ENCODE data around the gene TMOD1.
"Not testable (repeated sequence)": the region's sequence is repeated elsewhere in the genome, so short reads cannot be mapped to it uniquely, and the experiment has no call there.

The TMOD1 gene

DNA sequence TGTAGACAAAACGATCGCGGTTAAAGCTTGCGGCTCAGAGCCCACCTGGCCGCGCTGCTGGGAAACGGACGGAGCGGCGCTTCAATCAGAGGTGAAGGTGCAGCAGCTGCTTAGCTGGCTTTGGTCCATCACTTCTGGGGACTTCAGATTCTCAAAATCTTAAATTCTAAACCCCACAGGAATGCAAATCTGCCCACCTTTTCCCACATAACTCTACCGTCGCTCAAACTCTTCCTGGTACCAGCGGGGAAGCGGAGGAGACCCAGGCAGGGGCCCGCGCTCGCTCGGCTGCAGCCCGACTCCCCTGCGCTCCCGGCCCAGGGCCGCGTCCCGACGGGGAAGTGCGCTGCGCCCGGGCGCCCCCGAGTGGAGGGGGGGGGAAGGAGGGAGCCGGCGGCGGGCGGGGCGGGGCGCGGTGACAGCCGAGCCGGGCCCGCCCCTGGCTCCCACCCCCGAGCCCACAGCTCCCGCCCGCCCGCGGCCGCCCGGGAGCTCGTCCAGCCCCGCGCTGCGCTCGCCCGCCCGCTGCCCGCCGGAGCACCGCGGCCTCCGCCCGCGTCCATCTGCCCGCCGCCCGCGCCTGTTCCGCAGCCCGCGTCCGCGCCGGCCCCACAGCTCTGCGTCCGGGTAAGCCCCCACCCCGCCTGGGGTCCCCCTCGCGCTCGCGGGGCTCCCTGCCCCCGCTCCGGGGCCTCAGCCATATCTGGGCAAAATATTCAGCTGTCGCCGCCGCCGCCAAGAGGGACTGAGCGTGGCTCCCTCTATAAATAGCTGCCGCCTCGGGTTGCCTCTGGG, at the start of gene TMOD1:
Gene TMOD1 (plus strand): TSS at position 490 of the 795 bp plus-strand sequence. CDS start 22,523 bp downstream, outside the sequence.
- DNase-seq: no peak

DNA sequence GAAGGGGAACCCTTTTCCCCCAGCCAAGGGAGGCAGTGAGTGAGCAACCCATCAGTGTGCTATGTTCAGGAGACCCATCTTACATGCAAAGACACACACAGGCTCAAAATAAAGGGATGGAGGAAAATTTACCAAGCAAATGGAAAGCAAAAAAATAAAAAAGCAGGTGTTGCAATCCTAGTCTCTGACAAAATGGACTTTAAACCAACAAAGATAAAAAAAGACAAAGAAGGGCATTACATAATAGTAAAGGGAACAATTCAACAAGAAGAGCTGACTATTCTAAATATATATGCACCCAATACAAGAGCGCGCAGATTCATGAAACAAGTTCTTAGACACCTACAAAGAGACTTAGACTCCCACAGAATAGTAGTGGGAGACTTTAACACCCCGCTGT, 47.9 kb upstream of the TMOD1 start:
- DNase-seq: not testable (repeated sequence)

DNA sequence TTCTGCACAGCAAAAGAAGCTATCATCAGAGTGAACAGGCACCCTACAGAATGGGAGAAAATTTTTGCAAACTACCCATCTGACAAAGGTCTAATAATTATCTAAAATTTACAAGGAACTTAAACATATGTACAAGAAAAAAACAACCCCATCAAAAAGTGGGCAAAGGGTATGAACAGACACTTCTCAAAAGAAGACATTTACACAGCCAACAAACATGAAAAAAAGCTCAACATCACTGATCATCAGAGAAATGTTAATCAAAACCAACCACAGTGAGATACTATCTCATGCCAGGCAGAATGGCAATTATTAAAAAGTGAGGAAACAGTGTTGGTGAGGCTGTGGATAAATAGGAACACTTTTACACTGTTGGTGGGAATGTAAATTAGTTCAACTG, 44.6 kb upstream of the TMOD1 start:
- not testable (repeated sequence) for DNase-seq

DNA sequence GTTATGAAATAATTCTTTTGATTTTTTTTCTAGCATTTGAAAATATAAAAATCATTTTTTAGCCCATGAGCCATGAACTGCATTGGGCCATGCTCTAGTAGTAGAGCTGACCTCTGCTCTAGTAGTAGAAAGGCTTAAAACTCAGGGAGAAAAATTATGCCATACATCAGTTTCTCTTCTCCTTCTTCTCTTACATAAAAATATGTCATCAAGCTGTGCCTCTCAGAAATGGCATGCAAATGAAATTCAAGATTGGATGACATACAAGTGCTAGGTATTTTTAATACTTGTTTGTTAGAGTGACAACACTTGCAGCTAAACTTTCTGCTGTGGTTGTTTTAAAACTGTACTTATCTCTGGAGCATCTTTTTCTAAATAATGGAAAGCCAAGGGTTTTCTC, 42.1 kb upstream of the TMOD1 start:
- no peak for DNase-seq

DNA sequence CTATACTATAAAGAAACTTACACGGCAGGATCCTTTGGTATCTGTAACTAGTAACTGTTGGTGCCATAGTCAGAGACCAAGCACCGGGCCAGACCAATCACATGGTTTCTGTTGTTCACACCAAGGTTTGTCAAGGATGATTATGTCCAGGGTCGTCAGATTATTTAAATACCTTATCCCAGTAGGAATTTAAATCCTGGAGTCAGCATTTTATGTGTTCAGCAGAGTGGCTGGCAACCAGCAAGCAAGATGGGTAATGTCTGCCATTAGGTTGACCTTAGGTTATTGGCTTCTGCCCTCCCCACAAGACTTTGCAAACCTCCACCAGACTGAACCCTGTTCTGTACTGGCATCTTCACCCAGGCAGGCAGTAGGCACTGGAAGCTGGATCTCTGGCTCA, 39.3 kb upstream of the TMOD1 start:
- no peak for DNase-seq

DNA sequence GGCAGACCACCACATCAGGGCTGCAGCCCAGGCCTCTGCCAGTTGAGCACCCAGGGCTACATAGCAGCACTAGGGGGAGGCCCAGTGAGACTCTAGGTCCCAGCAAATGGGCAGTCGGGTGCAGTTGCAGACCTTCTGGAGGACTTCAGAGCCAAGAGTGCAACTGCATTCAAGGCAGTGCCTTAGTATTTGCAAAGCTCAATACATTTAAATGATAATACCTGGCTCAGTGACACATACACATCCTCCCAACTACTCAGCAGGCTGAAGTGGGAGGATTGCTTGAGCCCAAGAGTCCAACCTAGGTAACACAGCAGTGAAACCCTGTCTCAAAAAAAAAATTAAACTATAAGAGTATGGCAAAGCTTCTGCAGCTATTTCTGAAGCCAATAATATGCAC, 38.6 kb upstream of the TMOD1 start:
- DNase-seq: no peak

DNA sequence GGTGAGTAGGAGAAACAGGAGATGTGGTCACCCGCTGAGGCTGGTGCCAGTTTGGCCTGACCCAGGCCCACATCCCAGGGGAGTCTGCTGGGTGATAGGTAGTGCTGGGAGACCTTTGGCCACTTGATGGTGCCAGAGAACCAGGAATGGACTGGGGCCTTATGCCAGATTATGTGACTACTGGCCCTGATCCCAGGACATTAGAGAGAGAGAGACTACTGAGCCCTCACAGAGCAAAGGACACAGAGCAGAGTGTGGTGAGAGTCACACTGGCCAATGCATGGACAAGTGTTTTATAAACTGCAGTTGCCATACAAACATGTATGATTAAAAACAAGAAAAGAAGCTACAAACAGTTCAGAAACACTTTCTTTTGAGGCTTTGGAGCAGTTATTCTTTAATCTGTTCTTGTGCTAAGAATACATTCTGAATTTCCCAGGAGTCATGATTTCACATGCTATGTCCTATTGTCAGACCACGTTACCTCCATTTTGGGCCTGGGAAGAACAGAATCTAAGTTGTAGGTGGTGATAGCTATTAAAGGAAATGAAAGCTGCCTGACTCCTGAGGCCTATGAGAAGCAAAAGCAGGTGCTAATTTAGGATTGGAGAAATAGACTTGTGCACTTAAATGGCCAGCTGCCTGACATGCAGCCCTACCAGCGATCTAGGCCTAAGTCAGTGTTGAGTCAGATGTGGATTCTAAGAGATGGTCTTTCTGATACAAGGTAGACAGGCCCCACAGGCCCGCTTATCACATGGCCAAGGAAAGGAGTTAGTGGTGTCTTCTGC, 32.6 kb upstream of the TMOD1 start:
- DNase-seq: no peak

DNA sequence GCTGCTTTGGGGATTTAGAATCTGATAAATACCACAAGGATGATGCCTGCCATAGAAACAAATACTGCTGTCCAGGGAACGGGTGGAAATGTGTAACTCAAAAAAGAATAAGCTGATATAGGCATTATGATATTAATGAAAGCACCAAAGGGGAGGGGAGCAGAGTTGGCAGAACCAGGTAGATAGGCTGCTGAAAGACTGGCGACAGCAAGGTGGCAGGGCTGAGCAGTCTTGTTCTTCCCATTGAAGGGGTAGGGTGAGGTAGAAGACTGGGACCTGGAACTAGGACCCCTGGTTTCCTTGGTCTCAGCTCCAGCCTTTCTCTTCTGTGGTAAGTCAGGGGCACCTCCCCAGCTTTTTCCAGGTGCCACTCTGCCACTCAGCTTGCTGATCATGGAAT, 31.4 kb upstream of the TMOD1 start:
- no peak for DNase-seq

DNA sequence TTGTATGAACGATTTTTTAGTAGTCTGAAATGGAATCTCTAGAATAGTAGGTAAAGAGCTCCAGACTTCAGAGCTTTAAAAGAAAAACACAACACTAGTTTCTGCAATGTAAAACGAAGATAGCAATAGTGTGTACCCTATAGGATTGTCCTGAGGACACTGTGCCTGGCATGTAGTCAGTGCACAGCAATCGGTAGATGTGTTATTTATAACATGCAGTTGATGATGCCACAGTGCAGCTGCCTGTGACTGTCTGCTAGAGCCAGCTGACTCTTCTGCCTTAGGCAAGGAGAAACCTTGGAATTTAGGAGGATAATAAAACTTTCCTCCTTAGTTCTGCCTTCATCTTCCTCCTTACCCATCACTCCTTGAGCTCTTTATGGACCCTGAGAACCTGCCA, 27.7 kb upstream of the TMOD1 start:
- DNase-seq: no peak

DNA sequence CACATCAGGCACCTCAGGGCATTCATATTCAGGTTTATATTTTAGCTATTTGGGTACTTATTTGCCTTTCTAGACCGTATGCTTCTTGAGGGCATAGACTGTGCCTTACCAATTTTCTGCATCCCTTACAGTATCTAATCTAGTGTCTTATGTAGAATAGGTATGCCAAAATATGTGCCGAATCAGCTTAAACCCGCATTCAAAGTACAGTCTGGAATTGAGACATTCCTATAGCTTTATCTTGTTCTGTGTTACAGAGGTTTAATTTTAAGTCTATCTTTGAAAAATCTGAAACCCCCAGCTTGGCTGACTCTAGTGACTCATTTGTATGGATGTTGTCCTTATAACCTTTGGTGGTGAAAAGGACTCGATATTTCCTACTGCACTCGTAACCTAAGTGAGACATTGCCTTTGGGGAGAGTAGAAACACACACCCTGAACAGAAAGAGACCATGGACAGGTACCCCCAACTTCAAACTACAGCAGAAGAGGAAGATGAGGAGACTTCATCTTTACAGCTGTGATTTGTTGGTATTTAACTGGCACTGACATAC, 27.0 kb upstream of the TMOD1 start:
- DNase-seq: no peak

DNA sequence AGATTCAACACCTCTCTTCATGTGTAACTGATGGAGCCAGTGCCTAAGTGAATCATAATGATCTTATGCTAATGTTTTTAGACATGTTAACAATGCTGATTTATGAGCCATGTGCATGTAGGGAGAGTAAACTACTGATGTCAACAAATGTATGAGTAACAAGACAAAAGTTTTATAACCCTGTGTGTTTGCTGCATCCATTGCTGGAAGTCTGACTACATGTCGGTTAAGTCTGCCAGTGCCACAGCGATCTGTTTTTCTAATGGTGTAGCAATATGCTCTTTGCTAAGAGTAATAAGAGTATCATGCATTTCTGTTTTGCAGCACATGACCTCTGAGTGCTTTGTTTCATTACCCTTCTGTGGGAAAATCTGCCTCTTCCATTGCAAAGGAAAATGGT, 26.4 kb upstream of the TMOD1 start:
- DNase-seq: no peak

DNA sequence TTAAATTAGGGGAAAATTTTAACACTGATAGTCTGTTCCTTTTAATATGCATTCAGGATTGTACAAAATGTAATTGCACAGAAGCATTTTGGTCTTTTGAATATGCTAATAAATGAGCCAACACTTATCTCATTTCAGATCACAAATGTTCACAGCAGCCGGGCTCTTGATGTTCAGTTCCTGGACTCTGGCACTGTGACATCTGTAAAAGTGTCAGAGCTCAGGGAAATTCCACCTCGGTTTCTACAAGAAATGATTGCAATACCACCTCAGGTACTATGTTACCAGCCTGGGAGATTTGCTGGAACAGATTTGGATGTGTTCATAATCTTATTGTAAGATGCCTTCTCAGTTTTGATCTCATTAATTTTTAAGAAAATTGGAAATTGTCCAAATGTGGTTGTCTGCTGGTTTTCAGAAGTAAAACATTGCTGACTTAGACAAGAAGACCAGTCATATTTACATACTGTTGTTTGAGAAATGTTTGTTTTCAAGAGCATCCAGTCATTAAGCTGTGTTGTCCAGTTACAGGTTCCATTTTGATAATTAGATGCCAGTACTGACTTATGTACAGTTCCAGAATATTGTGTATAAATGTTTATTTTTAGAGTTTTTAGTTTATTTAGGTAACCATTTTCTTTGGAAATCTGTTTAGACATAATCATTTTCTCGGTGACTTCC, 23.0 kb upstream of the TMOD1 start:
- DNase-seq: no peak

DNA sequence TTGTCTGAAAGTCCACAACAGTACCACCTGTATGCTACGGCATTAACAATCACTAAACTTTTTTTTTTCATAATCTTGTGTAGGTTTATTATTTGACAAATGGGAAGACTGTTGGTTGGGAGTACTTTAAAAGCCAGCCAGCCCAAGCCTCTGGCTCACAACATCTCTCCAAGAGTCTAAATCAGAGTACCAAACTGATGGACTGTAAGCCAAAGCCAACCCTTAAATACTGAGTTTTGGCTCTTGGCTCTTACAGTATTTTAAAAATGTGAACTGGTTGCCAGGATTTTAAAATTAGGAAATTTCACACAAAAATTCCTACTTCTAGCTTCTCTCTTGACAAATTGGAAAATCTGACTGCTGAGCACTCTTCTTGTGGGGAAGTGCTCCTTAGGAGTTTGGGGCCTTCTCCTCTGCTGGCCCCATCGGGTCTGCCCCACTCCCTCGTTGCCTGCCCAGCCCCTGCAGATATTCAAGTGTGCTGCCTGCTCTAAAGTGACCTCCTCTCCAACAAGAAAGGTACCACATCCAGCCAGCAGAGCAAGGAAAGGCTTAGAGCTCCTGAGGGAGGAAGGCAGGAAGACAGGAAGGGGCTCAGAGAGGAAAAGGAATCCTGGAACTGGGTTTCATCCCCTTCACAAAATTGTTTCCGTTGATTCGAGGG, 21.8 kb upstream of the TMOD1 start:
- no peak for DNase-seq

DNA sequence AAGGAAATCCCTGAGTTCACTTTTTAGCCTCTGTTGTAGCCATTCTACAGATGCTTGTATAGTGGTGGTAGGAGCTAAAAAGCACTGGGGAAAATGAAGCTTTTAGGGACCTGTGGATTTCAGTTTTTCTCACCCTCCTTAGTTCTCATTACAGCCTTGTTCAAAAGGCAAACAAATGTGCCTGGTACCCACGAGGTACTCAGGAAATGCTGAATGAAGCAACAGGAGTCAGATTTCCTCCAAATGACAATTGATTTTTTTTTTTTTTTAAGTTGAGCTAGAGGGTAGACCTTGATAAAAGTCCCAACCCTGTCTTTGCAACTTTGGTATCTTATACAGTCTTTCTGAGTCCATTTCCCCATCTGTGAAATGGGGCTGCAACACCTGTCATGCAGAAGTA, 21.3 kb upstream of the TMOD1 start:
- DNase-seq: no peak

DNA sequence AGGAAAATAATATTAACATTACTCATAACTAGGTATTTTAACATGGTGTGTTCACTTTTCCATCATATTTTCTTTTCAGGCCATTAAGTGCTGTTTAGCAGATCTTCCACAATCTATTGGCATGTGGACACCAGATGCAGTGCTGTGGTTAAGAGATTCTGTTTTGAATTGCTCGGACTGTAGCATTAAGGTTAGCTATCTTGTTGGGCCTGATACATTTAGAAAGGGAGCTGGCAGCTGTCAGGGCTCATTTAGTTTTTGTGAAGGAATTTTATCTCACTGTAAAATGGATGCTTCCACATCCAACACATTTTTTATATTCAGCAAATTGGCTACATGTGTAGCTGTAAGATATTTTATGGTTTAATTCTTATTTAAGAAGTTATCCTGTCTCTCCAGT, 20.7 kb upstream of the TMOD1 start:
- no peak for DNase-seq

DNA sequence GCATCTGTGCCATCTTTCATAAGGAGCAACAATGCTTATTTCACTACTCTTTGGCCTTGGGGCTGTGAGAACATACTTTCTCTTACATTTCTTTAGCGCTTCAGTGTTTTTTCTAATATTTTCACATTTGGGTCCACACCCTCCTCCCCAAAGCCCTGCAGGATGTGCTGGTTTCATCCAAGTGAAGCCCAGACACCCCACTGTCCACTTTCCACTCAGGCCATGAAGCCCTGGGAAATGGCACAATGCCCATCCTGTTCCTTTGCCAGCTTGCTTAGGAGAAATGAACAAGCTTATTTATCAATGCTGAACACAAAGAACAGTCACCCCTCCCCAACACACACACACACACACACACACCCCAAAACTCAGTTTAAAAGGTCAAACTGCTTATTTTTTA, 17.3 kb upstream of the TMOD1 start:
- DNase-seq: no peak

DNA sequence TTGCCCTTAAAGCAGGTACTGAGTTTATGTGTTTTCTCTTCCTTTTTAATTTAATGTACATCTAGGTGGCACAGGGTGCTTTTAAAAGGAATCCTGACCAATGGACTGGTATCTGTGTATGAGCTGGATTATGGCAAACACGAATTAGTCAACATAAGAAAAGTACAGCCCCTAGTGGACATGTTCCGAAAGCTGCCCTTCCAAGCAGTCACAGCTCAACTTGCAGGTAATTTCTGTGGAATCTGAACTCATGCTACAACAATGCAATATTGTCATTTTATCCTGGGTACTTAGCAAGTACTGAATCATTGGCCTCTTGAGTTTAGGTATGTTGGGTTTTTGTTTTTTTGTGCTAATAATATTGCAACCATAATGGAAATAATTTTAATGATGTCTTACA, 14.4 kb upstream of the TMOD1 start:
- DNase-seq: no peak

DNA sequence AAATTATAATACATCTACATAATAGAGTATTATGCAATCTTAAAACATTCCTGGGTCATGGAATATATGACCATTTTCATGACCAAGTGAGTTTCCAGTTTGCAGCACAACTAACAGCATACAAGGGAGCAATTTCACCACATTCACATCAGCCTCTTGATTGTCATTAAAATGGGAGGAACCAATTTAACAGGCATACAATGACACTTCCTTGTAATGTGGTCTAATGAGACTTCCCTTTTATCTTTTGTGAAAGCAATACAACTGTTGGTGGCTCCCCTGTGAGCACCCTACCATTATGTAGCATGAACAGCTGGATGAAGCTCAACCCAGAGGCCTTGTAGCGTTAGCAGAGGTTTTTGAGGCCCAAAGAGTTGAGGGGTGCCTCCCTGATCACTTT, 13.6 kb upstream of the TMOD1 start:
- no peak for DNase-seq

DNA sequence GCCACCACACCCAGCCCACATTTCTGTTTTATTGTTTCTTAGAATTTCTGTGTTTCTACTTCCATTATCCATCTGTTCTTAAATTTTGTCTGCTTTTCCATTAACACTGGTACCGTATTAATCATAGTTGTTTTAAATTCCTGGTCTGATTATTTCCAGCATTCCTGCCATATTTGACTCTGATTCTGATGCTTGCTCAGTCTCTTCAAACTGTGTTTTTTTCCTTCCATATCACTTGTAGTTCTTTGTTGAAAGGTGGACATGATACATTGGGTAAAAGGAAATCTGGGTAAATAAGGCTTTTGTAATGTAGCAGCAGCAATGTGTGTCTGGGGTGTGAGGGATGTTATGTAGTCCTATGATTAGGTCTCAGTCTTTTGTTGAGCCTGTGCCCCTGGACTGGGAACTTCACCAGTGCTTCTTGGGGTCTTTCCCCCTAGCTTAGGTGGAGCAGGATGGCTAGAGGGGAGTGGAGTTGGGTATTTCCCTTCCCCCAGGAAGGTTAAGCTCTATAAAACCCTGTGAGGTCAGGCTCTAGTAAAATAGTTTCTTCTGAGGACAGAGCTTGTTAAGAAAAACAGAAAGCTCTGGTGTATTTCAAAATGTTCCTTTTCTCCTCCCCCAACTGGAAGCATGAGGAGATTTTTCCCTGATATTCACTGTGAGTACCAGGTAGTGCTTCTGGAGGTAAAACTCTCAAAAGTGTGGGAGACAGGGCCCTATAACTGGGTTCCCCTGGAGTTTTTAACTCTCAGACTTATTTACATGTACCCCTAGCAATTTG, 10.1 kb upstream of the TMOD1 start:
- no peak for DNase-seq

DNA sequence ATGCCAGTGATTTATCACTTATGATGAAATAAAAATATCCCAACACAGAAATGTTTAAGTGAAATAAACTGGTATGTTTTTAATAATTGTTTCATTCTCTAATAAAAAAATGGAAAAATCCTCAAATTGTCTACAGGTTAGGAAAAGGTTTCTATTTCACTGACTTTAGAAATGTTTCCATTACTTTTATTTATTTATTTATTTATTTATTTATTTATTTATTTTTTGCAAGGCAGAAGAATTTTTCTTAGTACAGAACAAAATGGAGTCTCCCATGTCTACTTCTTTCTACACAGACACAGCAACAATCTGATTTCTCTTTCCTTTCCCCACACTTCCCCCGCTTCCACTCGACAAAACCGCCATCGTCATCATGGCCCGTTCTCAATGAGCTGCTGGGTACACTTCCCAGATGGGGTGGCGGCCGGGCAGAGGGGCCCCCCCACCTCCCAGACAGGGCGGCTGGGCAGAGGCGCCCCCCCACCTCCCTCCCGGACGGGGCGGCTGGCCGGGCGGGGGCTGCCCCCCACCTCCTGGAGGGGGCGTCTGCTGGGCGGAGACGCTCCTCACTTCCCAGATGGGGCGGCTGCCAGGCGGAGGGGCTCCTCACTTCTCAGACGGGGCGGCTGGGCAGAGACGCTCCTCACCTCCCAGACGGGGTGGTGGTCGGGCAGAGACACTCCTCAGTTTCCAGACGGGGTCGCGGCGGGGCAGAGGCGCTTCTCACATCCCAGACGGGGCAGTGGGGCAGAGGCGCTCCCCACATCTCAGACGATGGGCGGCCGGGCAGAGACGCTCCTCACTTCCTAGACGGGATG, 3.7 kb upstream of the TMOD1 start:
- not testable (repeated sequence) for DNase-seq

DNA sequence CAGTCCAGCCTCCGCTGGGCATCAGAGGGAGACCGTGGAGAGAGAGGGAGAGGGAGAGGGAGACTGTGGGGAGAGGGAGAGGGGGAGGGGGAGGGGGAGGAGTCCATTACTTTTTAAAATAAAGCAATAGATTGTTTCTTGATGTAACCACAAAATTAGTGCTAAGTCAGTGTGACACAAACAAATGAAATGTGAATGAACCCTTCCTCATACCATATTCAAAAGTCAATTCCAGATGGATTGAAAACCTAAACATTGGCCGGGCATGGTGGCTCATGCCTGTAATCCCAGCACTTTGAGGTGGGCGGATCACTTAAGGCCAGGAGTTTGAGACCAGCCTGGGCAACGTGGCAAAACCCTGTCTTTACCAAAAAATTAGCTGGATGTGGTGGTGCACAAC, 2.6 kb upstream of the TMOD1 start:
- not testable (repeated sequence) for DNase-seq

All from activated CD4-positive, alpha-beta T cell treated with anti-CD3 and anti-CD28 coated beads for 1 hour (primary cell).